HG03097 (cell line): Measurements from ENCODE around the gene BAIAP3.

Experiments used
- ATAC-seq: cut with Tn5 transposase; IDR thresholded peaks from one replicate; pipeline ENCODE4 v1.9.1; 2021; ENCODE audit not compliant: unreplicated experiment, low FRiP score

Gene BAIAP3

GRCh38 chr16:1330931-1331711 lies 2.3 kb upstream of the BAIAP3 start:
- no peak for ATAC-seq

- no peak for ATAC-seq
Observed at GRCh38 chr16:1331712-1332617, 1.5 kb upstream of the BAIAP3 start.

GRCh38 chr16:1332618-1333148 lies 762 bp upstream of the BAIAP3 start:
- ATAC-seq = no peak

GRCh38 chr16:1333854-1334700 lies 632 bp downstream of the BAIAP3 start:
- no peak for ATAC-seq

GRCh38 chr16:1334739-1335138 lies 1.3 kb downstream of the BAIAP3 start:
- no peak for ATAC-seq

- ATAC-seq = no peak
Observed at GRCh38 chr16:1335211-1335971, 1.9 kb downstream of the BAIAP3 start.

- no peak for ATAC-seq
Observed at GRCh38 chr16:1335996-1336395, 2.6 kb downstream of the BAIAP3 start.

GRCh38 chr16:1336619-1337018 lies 3.2 kb downstream of the BAIAP3 start:
- no peak for ATAC-seq

GRCh38 chr16:1337486-1337885 lies 4.0 kb downstream of the BAIAP3 start:
- no peak for ATAC-seq

GRCh38 chr16:1338119-1338730 lies 4.8 kb downstream of the BAIAP3 start:
- ATAC-seq = no peak

GRCh38 chr16:1338855-1339675 lies 5.6 kb downstream of the BAIAP3 start:
- no peak for ATAC-seq

GRCh38 chr16:1340730-1341494 lies 7.5 kb downstream of the BAIAP3 start:
- no peak for ATAC-seq

- no peak for ATAC-seq
Observed at GRCh38 chr16:1341495-1342420, 8.3 kb downstream of the BAIAP3 start.

GRCh38 chr16:1342526-1343427 lies 9.3 kb downstream of the BAIAP3 start:
- peak; percentile 74 for ATAC-seq

GRCh38 chr16:1343428-1344242 lies 10.2 kb downstream of the BAIAP3 start:
- no peak for ATAC-seq
